H9 (cell line): ENCODE measurements around the gene SMIM20. TPM values are rescaled to one million over a fixed set of nuclear protein-coding genes. Genes with fewer than 3 reads are reported as not detected.

Source experiments
- DNase-seq: peaks from one replicate; pipeline ENCODE4 v3.0.0-alpha.2; 2017
- H2AFZ ChIP-seq: one replicate; pipeline ENCODE4 v1.6.1; 2013; ENCODE audit warnings: mild to moderate bottlenecking, low read length, control low read depth, moderate library complexity
- H2AK5ac ChIP-seq: 2 replicates; pipeline ENCODE4 v1.6.1; 2013; ENCODE audit warnings: low read length, control low read depth, mixed read lengths; ENCODE audit not compliant: insufficient read length
- H2BK120ac ChIP-seq: one replicate; pipeline ENCODE4 v1.6.1; 2013; ENCODE audit warnings: low read depth, mild to moderate bottlenecking, low read length, control low read depth, inconsistent platforms; ENCODE audit not compliant: poor library complexity, severe bottlenecking
- H2BK12ac ChIP-seq: 2 replicates; pipeline ENCODE4 v1.6.1; 2013; ENCODE audit warnings: low read length, control low read depth, mixed read lengths, low read depth; ENCODE audit not compliant: insufficient read length
- H2BK15ac ChIP-seq: 2 replicates; pipeline ENCODE4 v1.6.1; 2013; ENCODE audit warnings: low read depth, low read length, control low read depth
- H2BK20ac ChIP-seq: one replicate; pipeline ENCODE4 v1.6.1; 2013; ENCODE audit warnings: low read depth, mild to moderate bottlenecking, low read length, control low read depth, inconsistent platforms; ENCODE audit not compliant: poor library complexity, severe bottlenecking
- H2BK5ac ChIP-seq: 2 replicates; pipeline ENCODE4 v1.6.1; 2013; ENCODE audit warnings: low read length, control low read depth, mixed read lengths; ENCODE audit not compliant: insufficient read length
- H3K14ac ChIP-seq: 2 replicates; pipeline ENCODE4 v1.6.1; 2013; ENCODE audit warnings: low read length, control low read depth; ENCODE audit not compliant: insufficient read depth
- H3K18ac ChIP-seq: 2 replicates; pipeline ENCODE4 v1.6.1; 2013; ENCODE audit warnings: low read depth, mild to moderate bottlenecking, mixed read lengths, low read length, control low read depth; ENCODE audit not compliant: insufficient read length
- H3K23ac ChIP-seq: 2 replicates; pipeline ENCODE4 v1.6.1; 2013; ENCODE audit warnings: low read length, control low read depth, mixed read lengths, low read depth; ENCODE audit not compliant: insufficient read length
- H3K23me2 ChIP-seq: 2 replicates; pipeline ENCODE4 v1.6.1; 2013; ENCODE audit warnings: low read depth, mild to moderate bottlenecking, mixed read lengths, low read length, control low read depth; ENCODE audit not compliant: insufficient read length, poor library complexity, severe bottlenecking
- H3K27ac ChIP-seq: 2 replicates; pipeline ENCODE4 v1.5.1; 2013; ENCODE audit warnings: low read length, control low read depth, mixed read lengths, low read depth; ENCODE audit not compliant: insufficient read length
- H3K27me3 ChIP-seq: 2 replicates; pipeline ENCODE4 v1.6.1; 2013; ENCODE audit warnings: low read length, control low read depth, inconsistent platforms; ENCODE audit not compliant: insufficient read depth
- H3K4ac ChIP-seq: 2 replicates; pipeline ENCODE4 v1.6.1; 2013; ENCODE audit warnings: low read depth, mild to moderate bottlenecking, control low read depth, inconsistent platforms, low read length, moderate library complexity
- H3K4me1 ChIP-seq: 2 replicates; pipeline ENCODE4 v1.6.1; 2013; ENCODE audit warnings: low read length, control low read depth, inconsistent platforms; ENCODE audit not compliant: insufficient read depth
- H3K4me2 ChIP-seq: 2 replicates; pipeline ENCODE4 v1.6.1; 2013; ENCODE audit warnings: low read length, control low read depth, mixed read lengths; ENCODE audit not compliant: insufficient read length, insufficient read depth
- H3K56ac ChIP-seq: 2 replicates; pipeline ENCODE4 v1.6.1; 2013; ENCODE audit warnings: low read depth, mild to moderate bottlenecking, mixed read lengths, low read length, control low read depth; ENCODE audit not compliant: insufficient read length
- H3K79me1 ChIP-seq: 2 replicates; pipeline ENCODE4 v1.6.1; 2013; ENCODE audit warnings: low read depth, mild to moderate bottlenecking, moderate library complexity, low read length, control low read depth, inconsistent platforms; ENCODE audit not compliant: insufficient read depth, poor library complexity, severe bottlenecking
- H3K79me2 ChIP-seq: 2 replicates; pipeline ENCODE4 v1.6.1; 2013; ENCODE audit warnings: low read length, control low read depth, inconsistent platforms; ENCODE audit not compliant: insufficient read depth
- H3K9ac ChIP-seq: 2 replicates; pipeline ENCODE4 v1.6.1; 2013; ENCODE audit warnings: low read length, control low read depth, mixed read lengths; ENCODE audit not compliant: insufficient read length; ENCODE audit errors: extremely low read depth
- H3K9me3 ChIP-seq: one replicate; pipeline ENCODE4 v1.6.1; 2013; ENCODE audit warnings: low read depth, low read length, inconsistent platforms; ENCODE audit not compliant: control insufficient read depth
- H3T11ph ChIP-seq: one replicate; pipeline ENCODE4 v1.6.1; 2013; ENCODE audit warnings: mild to moderate bottlenecking, low read length, control low read depth, inconsistent platforms
- H4K20me1 ChIP-seq: one replicate; pipeline ENCODE4 v1.6.1; 2013; ENCODE audit not compliant: control insufficient read depth, insufficient read length, insufficient read depth
- H4K5ac ChIP-seq: 2 replicates; pipeline ENCODE4 v1.6.1; 2013; ENCODE audit warnings: low read depth, mild to moderate bottlenecking, mixed read lengths, low read length, control low read depth; ENCODE audit not compliant: insufficient read length
- H4K8ac ChIP-seq: replicated peaks from 2 replicates; pipeline ENCODE4 v1.6.1; 2013; ENCODE audit warnings: low read length, control low read depth, mixed read lengths, low read depth; ENCODE audit not compliant: insufficient read length
- H4K91ac ChIP-seq: 2 replicates; pipeline ENCODE4 v1.6.1; 2013; ENCODE audit warnings: low read depth, mild to moderate bottlenecking, moderate library complexity, mixed read lengths, low read length, control low read depth; ENCODE audit not compliant: insufficient read length
- H3K27ac Mint-ChIP-seq, 3 experiments: 2 replicates in 2 of 3; 3 replicates in 1 of 3; pipeline ENCODE4 v1.8.0; 2020 to 2021; ENCODE audit warnings: mixed read lengths in 3 of 3, mild to moderate bottlenecking in 1 of 3, moderate library complexity in 1 of 3
- H3K27me3 Mint-ChIP-seq: 2 replicates; pipeline ENCODE4 v1.8.0; 2021; ENCODE audit warnings: low read depth, mild to moderate bottlenecking, moderate library complexity, mixed read lengths
- H3K36me3 Mint-ChIP-seq, 3 experiments: 2 replicates in 2 of 3; 3 replicates in 1 of 3; pipeline ENCODE4 v1.8.0; 2020 to 2021; ENCODE audit warnings: low read depth in 3 of 3, mixed read lengths in 3 of 3; ENCODE audit not compliant: insufficient read depth in 1 of 3
- H3K4me1 Mint-ChIP-seq, 2 experiments: 2 replicates each; pipeline ENCODE4 v1.8.0; 2020; ENCODE audit warnings: mixed read lengths in 2 of 2
- H3K4me3 Mint-ChIP-seq, 2 experiments: 2 replicates in 1 of 2; 3 replicates in 1 of 2; pipeline ENCODE4 v1.8.0; 2020 to 2021; ENCODE audit warnings: mild to moderate bottlenecking in 2 of 2, mixed read lengths in 2 of 2, moderate library complexity in 1 of 2
- H3K9me3 Mint-ChIP-seq, 2 experiments: 2 replicates in 1 of 2; 3 replicates in 1 of 2; pipeline ENCODE4 v1.8.0; 2020; ENCODE audit warnings: mild to moderate bottlenecking in 2 of 2, mixed read lengths in 2 of 2, moderate library complexity in 1 of 2
- CTCF ChIP-seq: fragments of 200-600 bp; sonication (generic); conservative IDR thresholded peaks from 3 replicates; pipeline ENCODE4 v1.8.0; 2021; ENCODE audit warnings: antibody characterized with exemption, mild to moderate bottlenecking
- WGBS: extraction: QIAGEN DNeasy Blood & Tissue Kit; methylation state at CpG from one replicate; pipeline ENCODE4 v1.1.7; 2013; ENCODE audit warnings: missing lambda C conversion rate, low lambda C conversion rate, mixed read lengths; ENCODE audit not compliant: insufficient read length; ENCODE audit errors: extremely low coverage; 5-methylcytosine and 5-hydroxymethylcytosine counted together
- total RNA-seq: library from RNA; stranded (reverse); gene quantifications from 2 replicates; pipeline ENCODE4 v1.2.1, GENCODE V29; 2021

The SMIM20 gene
- total RNA-seq, 1 experiment from 2014 or later, result 40.2 TPM

DNA sequence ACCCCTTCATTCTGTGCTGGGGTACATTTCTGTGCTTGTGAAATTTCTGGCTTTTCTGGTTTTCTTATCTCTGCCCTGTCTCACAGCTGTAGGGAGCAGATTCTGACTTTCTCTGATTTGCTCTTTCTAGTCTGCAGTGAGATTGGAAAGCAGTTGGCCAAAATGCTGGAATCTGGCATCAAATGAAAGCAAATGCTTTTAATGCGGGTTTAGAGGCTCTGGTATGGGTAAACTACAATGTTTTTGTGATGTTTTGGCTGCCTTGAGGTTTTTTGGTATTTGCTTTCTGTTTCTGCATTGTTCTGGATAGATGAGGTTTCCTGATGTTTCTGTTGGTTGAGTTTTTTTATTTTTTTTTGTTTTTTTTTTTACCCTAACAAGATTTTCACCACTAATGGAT is 23.8 kb downstream of the SMIM20 start:
- H3K9me3 Mint-ChIP-seq, result peaks cover 7 to 8% of the 10 kb centered on the region in 2 experiments; a peak in 4 of 5 replicates
- no peak overlapping the region for H3K4me3 Mint-ChIP-seq
- TF ChIP-seq CTCF, result no peak
- no peak overlapping the region for H2BK20ac ChIP-seq
- no peaks in the 10 kb centered on the region for H3K9me3 ChIP-seq
- H4K5ac ChIP-seq, result no peak overlapping the region
- no peak overlapping the region for H3K18ac ChIP-seq
- H3T11ph ChIP-seq, result no peak overlapping the region
- H2BK5ac ChIP-seq, result no peak overlapping the region
- H2AK5ac ChIP-seq, result no peak overlapping the region
- no peak overlapping the region for H3K4ac ChIP-seq
- H4K20me1 ChIP-seq, result no peaks in the 10 kb centered on the region
- no peak overlapping the region for H2BK120ac ChIP-seq
- peaks cover 0 to 4% (median 3%) of the 10 kb centered on the region in 3 experiments; a peak in 1 of 7 replicates for H3K36me3 Mint-ChIP-seq
- H3K14ac ChIP-seq, result no peak overlapping the region
- H3K27ac Mint-ChIP-seq, result no peak overlapping the region
- H3K23me2 ChIP-seq, result no peaks in the 10 kb centered on the region
- no peaks in the 10 kb centered on the region for H3K79me2 ChIP-seq
- no peak overlapping the region for H3K23ac ChIP-seq
- H2BK12ac ChIP-seq, result no peak overlapping the region
- no peak overlapping the region for H3K27ac ChIP-seq
- H3K56ac ChIP-seq, result no peak overlapping the region
- no peak overlapping the region for H3K4me2 ChIP-seq
- no peaks in the 10 kb centered on the region for H3K79me1 ChIP-seq
- H3K27me3 ChIP-seq, result no peaks in the 10 kb centered on the region
- H3K9ac ChIP-seq, result no peak overlapping the region
- no peak overlapping the region for H4K91ac ChIP-seq
- DNase-seq, result no peak
- H3K4me1 Mint-ChIP-seq, result no peaks in the 10 kb centered on the region
- no peak overlapping the region for H2BK15ac ChIP-seq
- H2AFZ ChIP-seq, result no peak overlapping the region
- WGBS, result no CpG with 5 or more reads among the region's 1 CpG
- H3K27me3 Mint-ChIP-seq, result peaks cover 4% of the 10 kb centered on the region
- no peaks in the 10 kb centered on the region for H3K4me1 ChIP-seq
- H4K8ac ChIP-seq, result no peak overlapping the region
